OCI-LY1 (cell line): ENCODE results near the gene TMEM40.
"Not testable (repeated sequence)": the region's sequence is repeated elsewhere in the genome, so short reads cannot be mapped to it uniquely, and the experiment has no call there.

Source experiments
- EZH2 ChIP-seq: fragments of 200-600 bp; sonication (generic), shearing (Covaris generic); IDR thresholded peaks from 2 replicates; pipeline ENCODE4 v1.8.0; 2017; ENCODE audit warnings: borderline replicate concordance, mixed run types, mild to moderate bottlenecking, antibody characterized with exemption, low read length, moderate library complexity, mixed read lengths
- TF ChIP-seq, protein P1 (sequence below): fragments of 200-600 bp; sonication (generic), shearing (Covaris generic); IDR thresholded peaks from 2 replicates; pipeline ENCODE4 v1.5.1; 2017; ENCODE audit warnings: mild to moderate bottlenecking, antibody characterized with exemption, low read length, moderate library complexity, mixed read lengths

DNA sequence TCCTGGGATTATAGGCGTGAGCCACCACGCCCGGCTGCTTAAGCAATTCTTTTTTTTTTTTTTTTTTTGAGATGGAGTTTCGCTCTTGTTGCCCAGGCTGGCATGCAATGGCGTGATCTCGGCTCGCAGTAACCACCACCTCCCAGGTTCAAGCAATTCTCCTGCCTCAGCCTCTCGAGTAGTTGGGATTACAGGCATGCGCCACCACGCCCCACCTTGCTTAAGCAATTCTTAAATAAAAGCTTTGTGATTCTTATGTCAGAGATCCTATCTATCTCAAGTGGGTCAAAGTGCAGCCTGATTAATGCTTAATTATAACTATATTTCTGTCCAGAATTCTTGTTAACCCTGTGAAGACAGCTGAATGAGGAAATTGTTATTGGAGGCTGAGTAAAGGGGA lies 57.5 kb downstream of the TMEM40 start:
- TF ChIP-seq EZH2, result not testable (repeated sequence)
- TF ChIP-seq, protein P1, sequence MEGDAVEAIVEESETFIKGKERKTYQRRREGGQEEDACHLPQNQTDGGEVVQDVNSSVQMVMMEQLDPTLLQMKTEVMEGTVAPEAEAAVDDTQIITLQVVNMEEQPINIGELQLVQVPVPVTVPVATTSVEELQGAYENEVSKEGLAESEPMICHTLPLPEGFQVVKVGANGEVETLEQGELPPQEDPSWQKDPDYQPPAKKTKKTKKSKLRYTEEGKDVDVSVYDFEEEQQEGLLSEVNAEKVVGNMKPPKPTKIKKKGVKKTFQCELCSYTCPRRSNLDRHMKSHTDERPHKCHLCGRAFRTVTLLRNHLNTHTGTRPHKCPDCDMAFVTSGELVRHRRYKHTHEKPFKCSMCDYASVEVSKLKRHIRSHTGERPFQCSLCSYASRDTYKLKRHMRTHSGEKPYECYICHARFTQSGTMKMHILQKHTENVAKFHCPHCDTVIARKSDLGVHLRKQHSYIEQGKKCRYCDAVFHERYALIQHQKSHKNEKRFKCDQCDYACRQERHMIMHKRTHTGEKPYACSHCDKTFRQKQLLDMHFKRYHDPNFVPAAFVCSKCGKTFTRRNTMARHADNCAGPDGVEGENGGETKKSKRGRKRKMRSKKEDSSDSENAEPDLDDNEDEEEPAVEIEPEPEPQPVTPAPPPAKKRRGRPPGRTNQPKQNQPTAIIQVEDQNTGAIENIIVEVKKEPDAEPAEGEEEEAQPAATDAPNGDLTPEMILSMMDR, result not testable (repeated sequence)
